Activated CD8-positive, alpha-beta memory T cell treated with anti-CD3 and anti-CD28 coated beads for 48 hours (primary cell): ENCODE results near the gene LDOC1.
"Not testable (repeated sequence)": the region's sequence is repeated elsewhere in the genome, so short reads cannot be mapped to it uniquely, and the experiment has no call there.

ENCODE experiments used
- DNase-seq, 3 experiments: peaks; one replicate each; pipeline ENCODE4 v3.0.0-alpha.2; 2020; ENCODE audit warnings: low read depth in 2 of 3, low spot score in 2 of 3

The LDOC1 gene

DNA sequence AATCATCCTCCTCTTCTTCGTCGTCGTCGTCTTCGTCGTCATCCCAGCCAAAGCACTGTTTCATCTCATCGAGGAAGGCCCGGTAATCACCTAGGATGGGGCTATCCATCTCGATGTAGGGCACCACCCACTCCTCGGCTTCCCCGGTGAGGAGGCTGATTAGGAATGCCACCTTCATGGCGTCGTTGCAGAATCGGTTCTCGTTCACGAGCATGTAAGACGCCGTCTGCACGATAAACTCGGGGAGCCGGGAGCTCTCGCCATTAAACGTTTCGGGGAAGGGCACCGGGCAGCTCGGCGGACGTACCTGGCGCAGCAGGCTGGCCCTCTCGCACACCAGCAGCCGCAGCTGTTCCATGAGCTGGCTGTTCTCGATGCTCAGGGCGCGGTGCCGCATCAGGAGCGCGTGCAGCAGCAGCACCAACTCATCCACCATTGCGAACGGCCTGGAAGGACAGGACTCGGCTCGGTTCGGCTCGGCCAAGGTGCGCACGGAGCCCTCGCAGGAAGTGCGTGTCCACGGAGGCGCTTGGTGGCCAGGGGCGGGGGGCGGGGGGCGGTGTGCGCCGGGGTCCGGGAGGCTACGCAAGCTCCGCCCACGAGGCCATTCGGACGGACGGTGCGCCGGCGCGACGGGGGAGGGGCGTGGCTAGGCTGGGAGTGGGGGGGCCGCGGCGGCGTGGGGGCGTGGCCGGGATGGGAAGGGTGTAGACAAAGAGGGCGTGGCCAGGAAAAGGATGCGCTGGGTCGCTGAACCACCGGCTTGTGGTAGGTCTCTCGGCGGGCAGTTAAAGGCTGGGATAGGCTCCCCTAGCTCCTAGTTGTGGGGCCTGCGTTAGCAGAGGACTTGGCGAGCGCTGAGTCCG lies at the start of gene LDOC1:
Gene LDOC1 (minus strand): TSS at position 544 of the 866 bp plus-strand sequence. CDS start 108 bp downstream, at position 436.
- DNase-seq = peak; percentile 21 to 47 (median 36)

DNA sequence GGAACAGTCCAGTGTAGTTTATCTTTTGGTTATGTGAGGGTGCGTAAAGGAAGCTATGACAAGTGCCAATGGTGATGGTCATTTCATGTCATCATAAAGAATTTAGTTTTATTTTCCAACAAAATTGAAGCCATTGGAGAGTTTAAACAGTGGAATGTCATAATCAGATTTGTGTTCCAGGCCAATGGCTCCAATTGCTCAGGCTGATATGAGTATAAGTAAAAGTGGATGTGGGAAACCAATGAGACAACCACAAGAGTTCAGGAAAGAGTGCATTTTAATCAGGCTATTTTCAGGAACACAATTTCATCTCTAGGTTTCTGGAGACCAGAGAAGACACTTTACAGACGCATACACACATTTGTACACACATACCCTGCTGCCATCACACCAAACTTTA lies 44.7 kb upstream of the LDOC1 start:
- no peak for DNase-seq

DNA sequence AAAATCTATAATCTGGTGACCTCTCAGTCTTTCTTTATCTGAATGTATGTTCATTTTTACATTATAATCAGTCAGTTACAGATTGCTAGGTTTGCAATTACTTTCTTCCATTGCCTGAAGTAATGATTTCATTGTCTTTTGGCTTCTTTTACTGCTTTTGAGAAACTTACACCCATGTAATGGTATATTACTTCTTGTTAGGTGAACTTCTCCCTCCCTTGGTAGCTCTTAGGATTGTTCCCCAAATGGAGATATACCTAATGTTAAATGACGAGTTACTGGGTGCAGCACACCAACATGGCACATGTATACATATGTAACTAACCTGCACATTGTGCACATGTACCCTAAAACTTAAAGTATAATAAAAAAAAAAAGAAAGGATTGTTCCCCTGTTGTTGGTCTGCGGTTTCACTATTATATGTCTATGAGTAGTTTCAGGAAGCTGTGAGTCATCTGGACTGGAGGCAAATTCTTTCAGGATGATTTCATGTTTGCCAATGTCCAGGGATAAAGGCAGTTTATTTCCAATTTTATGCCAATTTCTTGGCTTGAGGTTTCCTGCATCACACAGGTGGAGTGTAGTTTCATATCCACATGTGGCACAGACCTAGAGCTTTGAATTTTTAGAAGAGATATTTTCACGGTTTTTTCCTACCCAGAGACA lies 43.5 kb upstream of the LDOC1 start:
- no peak for DNase-seq

DNA sequence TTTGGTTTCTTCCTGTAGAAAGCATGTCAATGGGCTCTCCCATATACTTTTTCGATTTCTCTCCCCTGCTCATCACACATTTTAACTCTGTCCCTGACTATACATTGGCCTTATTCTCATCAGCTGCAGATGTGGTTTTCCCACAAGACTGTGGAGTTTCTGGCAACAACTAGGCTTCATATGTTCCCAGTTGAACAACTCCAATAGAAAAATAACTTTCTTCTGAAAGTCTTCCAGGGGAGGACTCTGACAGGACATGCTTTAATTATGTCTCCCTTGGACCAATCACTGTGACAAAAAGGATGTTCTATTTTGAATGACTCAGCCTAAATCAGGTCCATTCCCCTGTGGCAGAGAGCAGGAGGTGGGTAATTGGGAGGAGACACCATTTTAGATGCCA lies 37.3 kb upstream of the LDOC1 start:
- DNase-seq = no peak

DNA sequence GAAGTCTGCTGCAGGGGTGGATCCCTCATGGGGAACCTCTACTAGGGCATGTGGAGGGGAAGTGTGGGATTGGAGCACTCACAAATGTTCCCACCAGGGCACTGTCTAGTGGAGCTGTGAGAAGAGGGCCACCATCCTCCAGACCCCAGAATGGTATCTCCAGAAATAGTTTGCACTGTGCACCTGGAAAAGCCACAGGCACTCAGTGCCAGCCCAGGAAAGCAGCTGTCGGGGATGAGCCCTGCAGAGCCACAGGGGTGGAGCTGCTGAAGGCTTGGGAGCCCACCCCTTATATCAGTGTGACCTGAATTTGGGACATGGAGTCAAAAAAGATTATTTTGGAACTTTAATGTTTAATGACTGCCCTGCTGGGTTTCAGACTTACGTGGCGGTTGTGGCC lies 25.0 kb upstream of the LDOC1 start:
- no peak for DNase-seq

DNA sequence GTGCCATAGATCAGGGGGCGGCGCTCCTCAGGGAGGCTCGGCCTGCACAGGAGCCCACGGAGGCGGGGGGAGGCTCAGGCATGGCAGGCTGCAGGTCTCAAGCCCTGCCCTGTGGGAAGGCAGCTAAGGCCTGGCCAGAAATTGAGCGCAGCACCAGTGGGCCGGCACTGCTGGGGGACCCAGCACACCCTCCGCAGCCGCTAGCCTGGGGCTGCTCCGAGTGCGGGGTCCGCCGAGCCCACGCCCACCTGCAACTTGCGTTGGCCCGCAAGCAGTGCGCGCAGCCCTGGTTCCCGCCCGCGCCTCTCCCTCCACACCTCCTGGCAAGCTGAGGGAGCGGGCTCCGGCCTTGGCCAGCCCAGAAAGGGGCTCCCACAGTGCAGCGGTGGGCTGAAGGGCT lies 11.6 kb upstream of the LDOC1 start:
- not testable (repeated sequence) for DNase-seq

DNA sequence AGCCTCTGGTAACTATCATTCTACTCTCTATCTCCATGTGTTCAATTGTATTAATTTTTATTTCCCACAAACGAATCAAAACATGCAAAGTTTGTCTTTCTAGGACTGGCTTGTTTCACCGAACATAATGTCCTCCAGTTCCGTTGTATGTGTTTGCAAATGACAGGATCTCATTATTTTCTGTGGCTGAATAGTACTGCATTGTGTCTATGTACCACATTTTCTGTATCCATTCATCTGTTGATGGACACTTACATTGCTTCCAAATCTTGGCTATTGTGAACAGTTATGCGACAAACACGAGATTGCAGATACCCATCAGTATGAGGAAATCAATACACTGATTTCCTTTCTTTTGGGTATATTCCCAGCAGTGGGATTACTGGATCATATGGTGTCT lies 8.4 kb upstream of the LDOC1 start:
- DNase-seq = no peak

DNA sequence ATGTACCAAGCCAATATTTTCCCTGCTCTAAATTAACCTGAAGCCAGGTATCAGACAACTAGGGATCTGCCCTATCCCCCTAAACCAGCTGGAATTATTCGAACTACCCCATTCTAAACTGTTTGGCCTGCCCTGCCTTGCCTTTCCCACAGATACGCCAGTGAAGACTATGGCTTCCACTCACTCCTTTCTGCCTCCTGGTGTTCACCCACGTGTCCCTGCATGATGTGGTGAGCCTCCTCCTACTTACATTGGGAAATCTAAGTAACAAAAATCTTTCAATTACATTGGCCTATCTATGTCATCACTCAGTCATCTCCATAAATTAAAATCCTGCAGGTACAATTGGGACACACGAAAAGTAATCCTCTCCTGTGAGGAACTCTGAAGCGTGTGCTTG lies 6.1 kb upstream of the LDOC1 start:
- no peak for DNase-seq

DNA sequence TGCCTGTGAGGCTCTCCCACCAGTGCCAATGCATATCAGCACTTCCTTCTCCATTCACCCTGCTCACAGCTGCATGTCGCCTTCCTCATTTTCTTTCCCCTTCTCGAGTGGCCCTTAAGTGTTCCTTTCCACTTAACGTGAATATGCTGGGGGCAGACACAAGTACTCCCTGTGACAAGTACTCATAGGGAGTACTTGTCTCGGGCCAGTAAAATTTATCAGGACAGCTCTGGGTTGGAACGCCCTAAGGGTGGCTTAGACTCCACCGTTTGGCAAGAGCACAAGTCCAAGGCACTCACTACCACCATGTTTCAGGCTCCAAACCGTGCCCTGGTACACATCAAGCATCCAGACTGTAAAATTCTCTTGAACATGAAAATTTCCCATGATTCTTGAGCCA lies 3.9 kb upstream of the LDOC1 start:
- DNase-seq = no peak

DNA sequence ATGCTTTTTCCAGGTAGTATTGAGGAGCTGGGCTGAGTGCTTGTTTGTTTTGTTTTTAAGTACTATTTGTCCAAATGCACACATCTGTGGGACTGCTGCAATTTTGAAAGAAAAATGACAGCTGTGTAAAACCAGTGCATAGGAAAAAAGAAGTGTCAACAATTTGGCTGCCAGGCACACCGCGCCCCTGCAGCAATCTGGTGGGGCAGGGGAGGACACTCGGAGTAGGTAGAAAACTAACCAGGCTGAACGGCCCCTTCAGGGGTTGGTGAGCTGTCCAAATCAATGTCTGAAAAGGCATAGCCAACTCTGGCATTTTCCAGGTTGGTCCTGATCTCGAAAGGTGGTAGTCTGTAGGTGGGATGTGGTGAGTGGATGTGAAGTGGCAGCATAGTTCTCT lies 1.1 kb downstream of the LDOC1 start:
- DNase-seq = no peak

DNA sequence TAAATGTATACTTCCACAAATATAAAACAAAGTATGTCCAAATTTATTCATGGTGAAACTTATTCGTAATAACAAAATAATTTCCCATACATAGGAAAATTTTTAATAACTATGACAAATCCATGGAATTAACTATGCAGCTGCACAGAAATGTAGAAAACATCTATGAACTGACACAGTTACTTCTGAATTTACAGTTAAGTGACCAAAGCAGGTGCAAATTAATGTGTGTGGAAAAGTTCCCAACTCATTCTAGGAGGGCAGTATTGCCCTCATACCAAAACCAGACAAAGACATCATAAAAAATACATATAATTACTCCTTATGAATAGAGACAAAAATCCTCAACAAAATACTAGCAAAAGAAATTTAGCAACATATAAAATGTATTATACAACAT lies 12.5 kb downstream of the LDOC1 start:
- DNase-seq = no peak

DNA sequence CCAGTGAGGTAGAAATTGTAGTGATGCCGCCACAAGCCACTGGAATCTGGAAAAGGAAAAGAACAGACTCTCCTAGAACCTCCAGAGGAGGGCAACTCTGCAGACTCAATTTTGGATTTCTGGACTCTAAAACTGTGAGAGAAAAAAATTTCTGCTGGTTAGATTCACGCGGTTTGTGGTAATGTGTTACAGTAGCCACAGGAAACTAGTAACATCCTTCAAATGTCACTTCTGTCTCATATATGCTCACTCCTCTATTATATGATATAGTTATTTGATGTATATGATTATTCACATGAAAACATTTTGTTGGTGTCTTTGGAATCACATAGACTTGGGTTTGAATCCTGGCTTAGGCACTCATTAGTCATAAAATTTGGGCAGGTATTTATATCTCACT lies 18.8 kb downstream of the LDOC1 start:
- DNase-seq = no peak

DNA sequence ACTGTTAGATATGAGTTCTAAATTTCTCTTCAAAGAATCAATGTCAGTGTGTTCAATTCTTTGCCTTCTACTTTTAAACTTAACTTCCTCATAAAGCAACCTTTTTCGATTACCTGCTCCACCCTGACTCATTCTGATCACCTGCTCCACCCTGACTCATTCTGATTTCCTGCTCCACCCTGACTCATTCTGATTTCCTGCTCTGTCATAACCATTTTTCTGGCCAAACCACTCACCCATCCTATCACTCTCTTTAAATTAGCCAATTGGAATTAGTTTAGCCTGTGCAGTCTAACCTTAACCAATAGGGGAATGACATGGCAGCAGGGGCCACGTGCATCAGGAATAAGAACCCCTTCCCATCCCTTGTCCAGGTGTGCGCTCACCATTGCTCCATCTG lies 21.7 kb downstream of the LDOC1 start:
- DNase-seq = not testable (repeated sequence)

DNA sequence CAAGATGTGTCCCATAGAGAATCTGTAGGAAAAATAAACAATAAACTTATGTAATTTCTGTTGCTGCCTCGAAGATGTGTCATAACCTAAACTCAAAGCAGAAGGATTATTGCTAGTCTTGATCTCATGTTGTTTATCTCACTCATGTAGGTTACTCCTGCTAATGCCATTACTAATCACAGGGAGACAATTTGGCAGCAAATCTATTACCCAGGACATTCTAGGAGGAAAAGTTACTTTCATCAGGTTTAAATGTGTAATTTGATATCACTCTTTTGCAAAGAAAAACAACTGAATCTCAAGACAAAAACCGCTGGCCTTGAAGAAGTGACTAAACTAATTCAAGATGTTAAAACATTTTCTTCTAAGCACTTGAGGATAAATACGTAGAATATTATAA lies 34.0 kb downstream of the LDOC1 start:
- DNase-seq = no peak

DNA sequence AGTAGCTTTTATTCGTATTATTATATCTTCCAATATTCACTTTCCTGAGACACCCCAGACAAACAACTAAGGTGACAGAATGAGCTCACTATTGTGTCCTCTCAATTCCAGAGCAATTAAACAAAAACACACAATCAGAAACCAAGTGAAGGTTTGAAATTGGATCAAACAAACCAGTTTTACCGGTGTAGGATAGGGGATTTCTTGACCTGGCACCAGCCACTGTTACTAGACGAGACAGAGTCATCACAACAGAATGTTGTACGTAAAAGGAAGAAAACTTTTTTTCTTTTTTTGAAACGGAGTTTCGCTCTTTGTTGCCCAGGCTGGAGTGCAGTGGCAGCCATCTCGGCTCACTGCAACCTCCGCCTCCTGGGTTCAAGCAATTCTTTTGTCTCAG lies 43.7 kb downstream of the LDOC1 start:
- no peak for DNase-seq

DNA sequence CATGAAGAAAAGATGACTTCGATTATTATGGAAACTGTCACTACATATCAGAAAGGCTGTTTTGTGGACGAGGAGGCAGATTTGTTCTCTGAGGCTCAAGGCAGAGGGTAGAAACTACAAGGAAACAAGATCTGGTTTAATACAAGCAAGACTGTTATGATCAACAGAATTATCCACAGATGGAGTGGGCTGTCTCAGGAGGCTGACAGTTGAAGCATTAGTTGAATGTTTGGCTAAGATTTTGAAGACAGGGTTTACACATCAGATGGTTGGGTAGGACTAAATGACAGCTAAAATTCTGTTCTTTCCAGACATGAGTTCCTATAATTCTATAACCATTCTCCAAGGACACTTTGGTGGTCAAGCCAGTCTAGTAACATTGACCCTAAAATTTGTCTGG lies 49.8 kb downstream of the LDOC1 start:
- no peak for DNase-seq
